ENCODE data around the gene RDX. TPM values are rescaled to one million over a fixed set of nuclear protein-coding genes. Genes with fewer than 3 reads are reported as not detected.

The RDX gene
- total and polyA plus RNA-seq, 2 of the 13 experiments (the other 11 are each of a cell fraction or from before 2014, with no cell fraction given), result 20.7 to 63.1 TPM

- TF ChIP-seq HIVEP1 (CRISPR knock-in tag; IDR thresholded peaks at IDR 0.05) (no peak), ZBTB1 (CRISPR knock-in tag; IDR thresholded peaks at IDR 0.05; ENCODE audit: borderline replicate concordance) (no peak), SMAD3 (CRISPR knock-in tag; IDR thresholded peaks at IDR 0.05) (no peak), RFX3 (CRISPR knock-in tag; IDR thresholded peaks at IDR 0.05) (no peak), ZNF589 (CRISPR knock-in tag; conservative IDR thresholded peaks at IDR 0.05) (no peak), TEAD2 (CRISPR knock-in tag; IDR thresholded peaks at IDR 0.05) (no peak), FOXO4 (CRISPR knock-in tag; conservative IDR thresholded peaks at IDR 0.05) (no peak), PRDM10 (CRISPR knock-in tag; IDR thresholded peaks at IDR 0.05; ENCODE audit: low read depth) (no peak), FOXK2 (IDR thresholded peaks at IDR 0.05) (no peak), SMARCE1 (IDR thresholded peaks at IDR 0.05; ENCODE audit: borderline replicate concordance) (no peak), ZNF276 (CRISPR knock-in tag; IDR thresholded peaks at IDR 0.05; ENCODE audit: low read depth) (no peak), ATF2 (CRISPR knock-in tag; IDR thresholded peaks at IDR 0.05) (no peak), THAP7 (CRISPR knock-in tag; IDR thresholded peaks at IDR 0.05) (no peak), NR1H2 (CRISPR knock-in tag; IDR thresholded peaks at IDR 0.05; ENCODE audit: borderline replicate concordance, low read depth) (no peak), ZXDC (CRISPR knock-in tag; IDR thresholded peaks at IDR 0.05) (no peak), ZNF414 (CRISPR knock-in tag; IDR thresholded peaks at IDR 0.05) (no peak; the same call in 1 of the 2 replicates)
Measured at GRCh38 chr11:110296226-110297075, at the start of gene RDX (continued).

Data from HepG2 (cell line).